Activated CD8-positive, alpha-beta T cell treated with anti-CD3 and anti-CD28 coated beads for 36 hours (primary cell): ENCODE results near the gene GRIK3. TPM values are rescaled to one million over a fixed set of nuclear protein-coding genes. Genes with fewer than 3 reads are reported as not detected.

ENCODE experiments used
- ATAC-seq: fragments of 200-7000 bp; cut with Tn5 transposase; one replicate; pipeline ENCODE4 v1.10.0; 2021; ENCODE audit warnings: mild to moderate bottlenecking, moderate library complexity
- CTCF ChIA-PET: fragments of 350-600 bp; sonication (Branson Sonifier 250); formaldehyde crosslinking; loops from one replicate; lab custom pipeline; 2021; ENCODE audit warnings: antibody characterized with exemption; lab: Charles Lee
- POLR2A ChIA-PET: fragments of 350-600 bp; sonication (Branson Sonifier 250); formaldehyde crosslinking; loops from one replicate; lab custom pipeline; 2021; ENCODE audit warnings: antibody characterized with exemption; lab: Charles Lee
- DNase-seq: peaks from one replicate; pipeline ENCODE4 v3.0.0-alpha.2; 2020
- H3K27ac Mint-ChIP-seq: one replicate; pipeline ENCODE4 v1.8.0; 2021; ENCODE audit warnings: mild to moderate bottlenecking, mixed read lengths
- H3K27me3 Mint-ChIP-seq: one replicate; pipeline ENCODE4 v1.8.0; 2021; ENCODE audit warnings: mixed read lengths
- H3K36me3 Mint-ChIP-seq: one replicate; pipeline ENCODE4 v1.8.0; 2021; ENCODE audit warnings: low read depth, mixed read lengths
- H3K4me1 Mint-ChIP-seq: one replicate; pipeline ENCODE4 v1.8.0; 2021; ENCODE audit warnings: low read depth, mixed read lengths
- H3K4me3 Mint-ChIP-seq: one replicate; pipeline ENCODE4 v1.8.0; 2021; ENCODE audit warnings: mild to moderate bottlenecking, moderate library complexity, mixed read lengths
- H3K9me3 Mint-ChIP-seq: one replicate; pipeline ENCODE4 v1.8.0; 2021; ENCODE audit warnings: mixed read lengths
- intact Hi-C: fragments of 100-400 bp; cut with micrococcal nuclease; formaldehyde crosslinking; loops from one replicate; pipeline ENCODE4 v1.10.0; 2022
- total RNA-seq, 2 experiments: library from RNA; stranded (reverse); gene quantifications; one replicate each; pipeline ENCODE4 v1.2.3, GENCODE V29; 2021
- TF ChIP-seq, protein P1 (sequence below): fragments of 200-600 bp; IDR thresholded peaks from one replicate; pipeline ENCODE4 v1.8.0; 2022; ENCODE audit warnings: antibody characterized with exemption, mild to moderate bottlenecking

The GRIK3 gene
- total RNA-seq, 2 experiments from 2014 or later: not detected

- TF ChIP-seq, protein P1, sequence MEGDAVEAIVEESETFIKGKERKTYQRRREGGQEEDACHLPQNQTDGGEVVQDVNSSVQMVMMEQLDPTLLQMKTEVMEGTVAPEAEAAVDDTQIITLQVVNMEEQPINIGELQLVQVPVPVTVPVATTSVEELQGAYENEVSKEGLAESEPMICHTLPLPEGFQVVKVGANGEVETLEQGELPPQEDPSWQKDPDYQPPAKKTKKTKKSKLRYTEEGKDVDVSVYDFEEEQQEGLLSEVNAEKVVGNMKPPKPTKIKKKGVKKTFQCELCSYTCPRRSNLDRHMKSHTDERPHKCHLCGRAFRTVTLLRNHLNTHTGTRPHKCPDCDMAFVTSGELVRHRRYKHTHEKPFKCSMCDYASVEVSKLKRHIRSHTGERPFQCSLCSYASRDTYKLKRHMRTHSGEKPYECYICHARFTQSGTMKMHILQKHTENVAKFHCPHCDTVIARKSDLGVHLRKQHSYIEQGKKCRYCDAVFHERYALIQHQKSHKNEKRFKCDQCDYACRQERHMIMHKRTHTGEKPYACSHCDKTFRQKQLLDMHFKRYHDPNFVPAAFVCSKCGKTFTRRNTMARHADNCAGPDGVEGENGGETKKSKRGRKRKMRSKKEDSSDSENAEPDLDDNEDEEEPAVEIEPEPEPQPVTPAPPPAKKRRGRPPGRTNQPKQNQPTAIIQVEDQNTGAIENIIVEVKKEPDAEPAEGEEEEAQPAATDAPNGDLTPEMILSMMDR: no peak
- Mint-ChIP-seq H3K27ac (no peak overlapping the region), H3K36me3 (no peaks in the 10 kb centered on the region), H3K4me3 (no peak overlapping the region), H3K4me1 (no peaks in the 10 kb centered on the region), H3K9me3 (no peaks in the 10 kb centered on the region), H3K27me3 (peaks cover 7% of the 10 kb centered on the region)
- ATAC-seq (no peak), DNase-seq (no peak)
- intact Hi-C loops: no loop called here
- CTCF ChIA-PET: no interaction called here
- POLR2A ChIA-PET: no interaction called here
These were observed 198.6 kb downstream of the GRIK3 start for GRCh38 chr1:36835696-36836095.

DNA sequence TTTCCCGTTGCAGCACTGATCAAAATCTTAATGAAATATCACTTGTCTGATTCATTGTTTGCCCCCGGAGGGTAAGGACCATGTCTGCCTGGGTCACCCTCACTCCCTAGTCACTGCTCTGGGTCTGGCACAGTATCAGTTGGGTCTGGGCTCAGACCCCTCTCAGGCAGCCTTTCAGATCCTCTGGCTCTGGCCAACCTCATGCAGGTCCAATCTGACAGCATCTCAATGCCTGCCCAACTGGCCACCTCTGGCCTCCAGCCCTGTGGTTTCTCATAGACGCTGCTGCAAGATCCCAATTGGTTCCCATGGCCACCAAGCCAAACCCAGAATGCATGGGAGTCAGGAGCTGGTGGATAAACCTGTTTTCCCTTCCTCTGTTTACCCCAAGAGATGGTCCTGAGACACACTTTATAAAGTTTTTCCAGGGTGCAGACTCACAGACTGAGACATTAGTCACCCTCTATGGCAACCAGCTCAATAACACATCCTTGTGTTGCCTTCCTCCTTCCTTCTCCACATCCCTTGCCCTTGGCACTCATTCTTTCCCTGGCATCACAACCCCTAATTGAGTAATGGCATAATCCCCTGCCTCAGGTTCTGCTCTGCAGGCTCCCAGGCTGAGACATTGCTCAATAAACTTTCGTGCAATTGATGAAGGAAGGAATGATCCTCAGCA, 199.2 kb downstream of the GRIK3 start:
- CTCF ChIA-PET: no interaction called here
- H3K4me3 Mint-ChIP-seq: no peak overlapping the region
- intact Hi-C loops: no loop called here
- no peak for ATAC-seq
- POLR2A ChIA-PET: no interaction called here
- H3K27ac Mint-ChIP-seq: no peak overlapping the region
- H3K9me3 Mint-ChIP-seq: no peaks in the 10 kb centered on the region
- TF ChIP-seq, protein P1: no peak
- H3K27me3 Mint-ChIP-seq: peaks cover 7% of the 10 kb centered on the region
- H3K36me3 Mint-ChIP-seq: no peaks in the 10 kb centered on the region
- DNase-seq: no peak
- H3K4me1 Mint-ChIP-seq: no peaks in the 10 kb centered on the region

GRCh38 chr1:36834586-36834985, 199.7 kb downstream of the GRIK3 start:
- ChIA-PET POLR2A (no interaction called here), CTCF (no interaction called here)
- intact Hi-C loops: no loop called here
- Mint-ChIP-seq H3K4me1 (no peaks in the 10 kb centered on the region), H3K36me3 (no peaks in the 10 kb centered on the region), H3K27me3 (peaks cover 7% of the 10 kb centered on the region), H3K9me3 (no peaks in the 10 kb centered on the region), H3K4me3 (no peak overlapping the region), H3K27ac (no peak overlapping the region)
- no peak for ATAC-seq
- DNase-seq: no peak
- TF ChIP-seq, protein P1: no peak

DNA sequence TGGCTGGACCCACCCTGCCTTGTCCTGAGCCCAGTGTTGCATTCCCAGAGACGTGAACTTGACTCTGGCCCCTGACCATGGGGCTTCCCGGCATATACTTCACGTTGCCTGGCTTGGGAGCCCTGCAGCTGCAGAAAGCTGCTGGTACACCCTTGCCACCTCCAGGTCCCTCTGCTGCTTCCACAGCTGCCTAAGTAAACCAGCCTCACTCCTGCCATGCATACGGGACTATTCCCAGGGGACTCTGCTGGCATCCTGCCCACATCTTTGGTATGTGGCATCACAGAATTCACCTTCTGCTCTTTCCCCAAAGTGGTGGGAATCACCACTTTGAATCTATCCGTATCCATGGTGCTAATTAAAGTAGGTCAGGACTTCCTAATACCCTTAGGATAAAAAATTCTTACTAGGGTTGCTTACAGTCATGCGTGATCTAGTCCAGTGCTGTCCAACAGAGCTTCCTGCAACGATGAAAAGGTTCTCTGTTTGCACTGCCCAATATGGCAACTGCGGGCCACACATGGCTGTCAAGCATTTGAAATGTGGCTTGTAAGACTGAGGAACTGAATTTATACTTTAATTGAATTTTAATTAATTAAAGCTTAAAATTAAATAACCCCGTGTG, 203.0 kb downstream of the GRIK3 start:
- POLR2A ChIA-PET: no interaction called here
- CTCF ChIA-PET: no interaction called here
- Mint-ChIP-seq H3K4me1 (no peaks in the 10 kb centered on the region), H3K9me3 (no peaks in the 10 kb centered on the region), H3K27ac (no peak overlapping the region), H3K4me3 (no peak overlapping the region), H3K27me3 (no peaks in the 10 kb centered on the region), H3K36me3 (no peaks in the 10 kb centered on the region)
- intact Hi-C loops: no loop called here
- ATAC-seq (no peak), DNase-seq (no peak)
- TF ChIP-seq, protein P1: no peak

GRCh38 chr1:36829961-36830360, 204.4 kb downstream of the GRIK3 start:
- CTCF ChIA-PET: no interaction called here

More at GRCh38 chr1:36829961-36830360, 204.4 kb downstream of the GRIK3 start:
- POLR2A ChIA-PET: no interaction called here
- Mint-ChIP-seq H3K4me1 (no peaks in the 10 kb centered on the region), H3K27ac (no peak overlapping the region), H3K27me3 (no peaks in the 10 kb centered on the region), H3K9me3 (no peaks in the 10 kb centered on the region), H3K4me3 (no peak overlapping the region), H3K36me3 (no peaks in the 10 kb centered on the region)
- intact Hi-C loops: no loop called here
- TF ChIP-seq, protein P1: no peak
- ATAC-seq (no peak), DNase-seq (no peak)
